ENCODE results near the gene R3HDM2. TPM values are rescaled to one million over a fixed set of nuclear protein-coding genes. Genes with fewer than 3 reads are reported as not detected.
"Not testable (repeated sequence)": the region's sequence is repeated elsewhere in the genome, so short reads cannot be mapped to it uniquely, and the experiment has no call there.

Gene R3HDM2
- total RNA-seq, 2 donors from 2014 or later: 47.6 to 66.5 TPM

GRCh38 chr12:57456145-57456700, 25.4 kb upstream of the R3HDM2 start:
- intact Hi-C loops (cut with DNase I): loop anchor here in 1 of 2 donors (5.0 kb wide), 1 partner anchor 244 kb away; no protein-coding TSS in a partner anchor

GRCh38 chr12:57455374-57456144, 24.7 kb upstream of the R3HDM2 start:
- intact Hi-C loops (cut with DNase I): loop anchor here in 1 of 2 donors (5.0 kb wide), 1 partner anchor 243 kb away; no protein-coding TSS in a partner anchor
- no peak for DNase-seq

More at GRCh38 chr12:57456145-57456700, 25.4 kb upstream of the R3HDM2 start:
- DNase-seq (no peak), ATAC-seq (no peak)

GRCh38 chr12:57454566-57455373, 23.9 kb upstream of the R3HDM2 start, which contains the start of gene INHBE:
Gene INHBE, plus strand, starts transcription at chr12:57455307. Its CDS starts 230 bp downstream, at chr12:57455537.
- intact Hi-C loops (cut with DNase I): loop anchor here (5.0 kb wide), 3 partner anchors 147 to 242 kb away; no protein-coding TSS in a partner anchor
- DNase-seq: no peak
- no peak for ATAC-seq

More at GRCh38 chr12:57455374-57456144, 24.7 kb upstream of the R3HDM2 start:
- ATAC-seq: no peak

GRCh38 chr12:57454213-57454565, 23.3 kb upstream of the R3HDM2 start:
- intact Hi-C loops (cut with DNase I): loop anchor here (5.0 kb wide), 2 partner anchors 147 to 192 kb away; no protein-coding TSS in a partner anchor
- no peak for DNase-seq

GRCh38 chr12:57452937-57453509, 22.2 kb upstream of the R3HDM2 start:
- intact Hi-C loops (cut with DNase I): loop anchor here (1.0 to 5.0 kb wide), 3 partner anchors 146 to 191 kb away; no protein-coding TSS in a partner anchor
- ATAC-seq (peak; percentile 83 to 86), DNase-seq (peak; percentile 86)

More at GRCh38 chr12:57454213-57454565, 23.3 kb upstream of the R3HDM2 start:
- no peak for ATAC-seq

- DNase-seq: peak; percentile 48
- intact Hi-C loops (cut with DNase I): loop anchor here (5.0 kb wide), 2 partner anchors 145 to 190 kb away; no protein-coding TSS in a partner anchor
- ATAC-seq: peak; percentile 83 to 84
These were observed 21.5 kb upstream of the R3HDM2 start for GRCh38 chr12:57452181-57452936.

GRCh38 chr12:57451233-57451778, 20.5 kb upstream of the R3HDM2 start:
- no peak for DNase-seq
- peak in 1 of 2 donors; percentile 6 for ATAC-seq
- intact Hi-C loops (cut with DNase I): loop anchor here (5.0 kb wide), 2 partner anchors 144 to 189 kb away; no protein-coding TSS in a partner anchor

- DNase-seq: no peak
- ATAC-seq: no peak
- intact Hi-C loops (cut with DNase I): loop anchor here (5.0 kb wide), 2 partner anchors 143 to 188 kb away; no protein-coding TSS in a partner anchor
These were observed 19.2 kb upstream of the R3HDM2 start for GRCh38 chr12:57450057-57450456.

- intact Hi-C loops (cut with DNase I): no loop called here
- DNase-seq (no peak), ATAC-seq (no peak)
These were observed 18.5 kb upstream of the R3HDM2 start for GRCh38 chr12:57449375-57449774.

- ATAC-seq (no peak), DNase-seq (no peak)
- intact Hi-C loops (cut with DNase I): no loop called here
These were observed 17.8 kb upstream of the R3HDM2 start for GRCh38 chr12:57448669-57449068.

GRCh38 chr12:57446292-57446960, 15.6 kb upstream of the R3HDM2 start:
- intact Hi-C loops (cut with DNase I): no loop called here
- ATAC-seq: no peak

GRCh38 chr12:57444744-57445143, 13.9 kb upstream of the R3HDM2 start:
- DNase-seq (no peak), ATAC-seq (no peak)
- intact Hi-C loops (cut with DNase I): no loop called here

More at GRCh38 chr12:57446292-57446960, 15.6 kb upstream of the R3HDM2 start:
- no peak for DNase-seq

- intact Hi-C loops (cut with DNase I): not testable (repeated sequence)
These were observed 13.5 kb upstream of the R3HDM2 start for GRCh38 chr12:57444337-57444736.

GRCh38 chr12:57441846-57442427, 11.1 kb upstream of the R3HDM2 start:
- intact Hi-C loops (cut with DNase I): no loop called here
- no peak for DNase-seq
- no peak for ATAC-seq

More at GRCh38 chr12:57444337-57444736, 13.5 kb upstream of the R3HDM2 start:
- not testable (repeated sequence) for DNase-seq, ATAC-seq

- DNase-seq; intact Hi-C loops (cut with DNase I); ATAC-seq: not testable (repeated sequence)
These were observed 10.6 kb upstream of the R3HDM2 start for GRCh38 chr12:57441393-57441792.

GRCh38 chr12:57439762-57440266, 9.0 kb upstream of the R3HDM2 start:
- no peak for ATAC-seq
- no peak for DNase-seq
- intact Hi-C loops (cut with DNase I): no loop called here

GRCh38 chr12:57438400-57438799, 7.6 kb upstream of the R3HDM2 start:
- intact Hi-C loops (cut with DNase I): no loop called here
- DNase-seq (no peak), ATAC-seq (no peak)
